Measurements from ENCODE around the gene GRM8.
A peak's percentile ranks its signal among the peaks of the same experiment; 100 is the strongest.
"Not testable (repeated sequence)": the region's sequence is repeated elsewhere in the genome, so short reads cannot be mapped to it uniquely, and the experiment has no call there.

GRM8 gene

DNA sequence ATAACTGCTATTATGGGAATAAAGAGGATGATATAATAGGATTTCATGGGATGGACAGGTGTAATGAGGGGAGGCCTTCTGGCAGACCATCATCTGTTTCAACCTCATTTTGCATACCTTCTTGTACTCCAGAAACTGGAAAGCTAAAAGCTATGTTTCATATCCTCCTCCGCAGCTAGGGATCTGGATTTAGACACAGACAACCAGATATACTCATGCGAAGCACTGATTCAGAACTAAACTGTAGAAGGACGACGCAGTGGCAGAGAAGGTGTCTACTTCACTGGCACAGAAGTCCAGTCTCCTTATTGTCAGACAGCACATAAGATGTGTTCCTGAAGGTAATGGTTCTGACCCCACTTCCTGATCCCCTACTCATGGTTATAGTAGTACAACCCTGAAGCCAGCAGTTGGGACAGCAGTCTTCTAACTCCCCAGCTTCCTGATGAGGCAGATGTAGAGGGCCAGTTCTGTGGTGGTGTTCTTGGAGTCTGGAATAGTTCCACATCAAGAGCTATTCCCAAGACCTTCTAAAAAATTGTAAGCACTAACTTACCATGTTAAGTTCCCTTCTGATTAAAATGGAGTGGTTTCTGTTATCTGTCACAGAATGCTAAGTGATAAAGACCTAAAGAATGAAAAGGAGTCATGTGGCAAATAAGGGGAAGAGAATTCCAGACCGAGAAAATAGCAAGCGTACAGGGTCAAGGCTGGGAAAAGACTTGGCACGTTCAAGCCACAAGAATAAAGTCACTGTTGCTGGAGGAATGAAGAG is 550.3 kb downstream of the GRM8 start:
- no peak for DNase-seq

- peak; percentile 40 to 52 for DNase-seq
Measured at GRCh38 chr7:126700807-126701604, 551.7 kb downstream of the GRM8 start.

GRCh38 chr7:126699707-126700106 is 553.0 kb downstream of the GRM8 start:
- DNase-seq: no peak

GRCh38 chr7:126698909-126699308 is 553.8 kb downstream of the GRM8 start:
- DNase-seq: no peak

DNA sequence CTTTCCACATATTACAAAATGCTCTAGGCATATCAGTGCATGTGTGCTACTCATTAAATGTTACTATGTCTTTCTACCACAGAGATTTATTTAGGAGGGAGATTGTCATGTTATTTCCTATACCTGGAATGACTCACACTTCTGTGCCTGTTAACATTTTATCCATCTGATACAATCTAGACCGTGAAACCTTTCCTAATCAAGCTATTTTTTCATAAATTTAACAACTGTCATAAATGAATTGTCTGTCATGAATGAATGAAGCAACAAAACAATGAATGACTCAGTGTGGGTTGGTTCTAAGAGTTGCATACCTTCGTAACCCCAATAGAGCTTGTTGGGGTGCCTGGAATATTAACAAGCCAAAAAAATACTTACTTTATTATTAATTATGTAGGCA is 554.3 kb downstream of the GRM8 start:
- no peak for DNase-seq

- no peak for DNase-seq
Measured at GRCh38 chr7:126696256-126697038, 556.3 kb downstream of the GRM8 start.

GRCh38 chr7:126690848-126691751 is 561.6 kb downstream of the GRM8 start:
- DNase-seq: no peak

DNA sequence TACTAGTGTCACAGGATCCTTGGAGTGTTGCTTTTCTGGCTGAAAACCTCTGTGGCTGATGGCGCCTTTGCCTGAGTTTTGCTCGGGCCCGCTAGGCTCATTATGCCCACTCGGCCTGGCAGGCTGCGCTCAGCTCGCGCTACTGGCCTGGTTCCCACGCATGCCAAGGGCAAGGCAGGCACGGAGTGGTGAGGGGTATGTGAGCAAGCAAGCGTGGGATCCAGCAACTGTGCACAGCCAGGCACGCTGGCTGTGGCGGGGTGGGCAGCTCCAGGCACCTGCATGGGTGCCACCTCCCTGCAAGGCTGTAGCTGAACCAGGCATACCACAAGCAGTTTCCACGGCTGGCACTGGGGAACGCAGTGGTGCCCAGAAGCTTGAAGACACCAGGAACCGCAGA is 562.6 kb downstream of the GRM8 start:
- no peak for DNase-seq

- no peak for DNase-seq
Measured at GRCh38 chr7:126689037-126689436, 563.7 kb downstream of the GRM8 start.

DNA sequence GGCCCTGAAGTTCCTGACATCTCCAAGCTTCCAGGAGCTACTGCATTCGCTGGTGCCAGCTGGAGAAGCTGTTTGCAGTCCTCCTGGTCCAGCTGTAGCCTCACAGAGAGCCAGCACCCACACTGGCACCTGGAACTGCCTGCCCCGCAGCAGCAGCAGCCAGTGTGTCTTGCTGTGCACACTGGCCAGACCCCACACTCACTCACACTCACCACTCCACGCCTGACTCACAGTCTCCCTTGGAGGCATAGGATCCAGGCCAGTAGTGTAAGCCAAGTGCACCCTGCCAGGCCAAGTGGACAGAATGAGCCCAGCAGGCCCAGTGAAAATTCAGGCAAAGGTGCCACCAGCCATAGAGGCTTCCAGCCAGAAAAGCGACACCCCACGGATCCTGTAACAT is 566.3 kb downstream of the GRM8 start:
- no peak for DNase-seq

DNA sequence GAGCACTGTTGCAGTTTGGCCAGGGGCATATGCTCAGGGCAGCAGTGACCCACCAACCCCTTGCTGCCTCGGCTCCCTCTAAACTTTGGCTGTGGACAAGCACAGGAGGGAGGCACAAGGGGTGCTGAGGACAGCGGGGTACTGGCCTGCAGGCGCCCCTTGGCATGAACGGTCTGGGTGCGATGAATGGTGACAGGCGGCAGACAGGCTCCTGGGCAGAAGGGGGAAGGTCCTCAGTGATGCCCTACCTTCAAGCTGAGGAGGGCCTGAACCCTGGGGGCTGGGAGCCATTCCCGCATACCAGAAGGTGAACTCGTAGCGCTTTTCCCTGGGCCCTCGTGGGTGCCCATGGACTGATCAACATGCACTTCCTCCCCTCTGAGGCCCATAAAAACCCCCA is 567.1 kb downstream of the GRM8 start:
- DNase-seq: no peak

GRCh38 chr7:126685018-126685573 is 567.6 kb downstream of the GRM8 start:
- no peak for DNase-seq

DNA sequence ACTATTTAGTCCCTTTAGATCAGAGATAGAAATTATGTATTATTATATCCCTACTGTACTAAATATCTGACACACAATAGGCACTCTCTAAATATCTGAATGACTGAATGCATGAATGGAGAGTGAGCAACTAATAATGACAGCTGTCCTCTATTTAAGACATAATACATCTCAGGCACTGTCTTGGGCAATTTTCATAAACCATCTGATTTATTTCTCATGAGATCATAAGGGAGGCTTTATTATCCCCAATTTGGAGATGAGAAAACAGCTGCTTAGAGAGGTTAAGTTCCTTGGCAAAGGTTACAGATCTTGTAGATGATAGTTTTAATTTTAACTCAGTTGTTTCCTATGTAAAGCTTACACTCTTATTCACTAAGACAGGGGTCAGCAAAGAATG is 570.6 kb downstream of the GRM8 start:
- DNase-seq: no peak

- DNase-seq: not testable (repeated sequence)
Measured at GRCh38 chr7:126668762-126669161, 584.0 kb downstream of the GRM8 start.

GRCh38 chr7:126668367-126668752 is 584.4 kb downstream of the GRM8 start:
- no peak for DNase-seq

DNA sequence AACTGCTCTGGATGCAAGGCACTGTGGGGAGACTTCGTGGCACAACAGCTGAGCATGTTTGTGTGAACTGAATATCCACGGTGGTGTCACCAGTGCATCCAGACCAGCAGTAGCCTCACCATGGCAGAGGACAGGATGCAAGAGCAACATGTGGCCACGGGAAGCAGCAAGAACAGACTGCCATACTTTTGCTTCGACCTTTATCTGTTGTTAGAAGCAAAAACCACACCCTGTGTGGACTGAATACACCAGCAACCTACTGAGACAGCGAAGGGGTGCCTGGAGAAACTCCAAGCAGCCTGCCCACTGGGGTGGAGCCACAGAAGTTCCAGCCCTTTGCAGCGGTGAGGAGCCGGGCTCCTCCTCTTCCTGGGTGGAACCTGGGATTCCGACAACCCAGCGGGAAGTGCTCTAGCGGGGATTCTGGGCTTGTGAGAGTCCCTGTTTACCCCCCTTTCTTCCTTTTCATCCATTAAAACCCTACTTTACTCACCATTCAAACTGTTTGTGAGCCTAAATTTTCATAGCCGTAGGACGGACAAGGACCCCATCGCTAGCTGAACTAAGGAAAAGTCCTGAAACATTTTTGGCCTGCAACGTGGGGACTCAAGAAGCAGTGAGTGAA is 584.9 kb downstream of the GRM8 start:
- DNase-seq: no peak

- DNase-seq: no peak
Measured at GRCh38 chr7:126662856-126663255, 589.9 kb downstream of the GRM8 start.

GRCh38 chr7:126659124-126659523 is 593.6 kb downstream of the GRM8 start:
- no peak for DNase-seq

- no peak for DNase-seq
Measured at GRCh38 chr7:126658684-126659083, 594.1 kb downstream of the GRM8 start.

- DNase-seq: no peak
Measured at GRCh38 chr7:126657599-126658358, 595.0 kb downstream of the GRM8 start.

DNA sequence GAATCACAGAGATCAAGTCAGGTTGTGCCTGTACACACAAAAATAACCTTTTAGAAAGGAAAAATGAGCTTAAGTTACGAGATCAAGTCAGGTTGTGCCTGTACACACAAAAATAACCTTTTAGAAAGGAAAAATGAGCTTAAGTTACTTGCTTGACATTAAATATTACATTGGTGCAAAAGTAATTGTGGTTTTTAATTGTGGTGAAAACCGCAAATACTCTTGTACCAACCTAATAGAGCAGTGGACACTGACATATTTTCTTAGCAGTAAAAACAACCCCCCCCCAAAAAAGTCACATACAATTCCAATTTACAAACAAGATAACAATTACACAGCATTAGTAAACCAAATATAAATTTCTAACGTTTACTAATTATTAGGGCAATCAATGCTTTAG is 595.6 kb downstream of the GRM8 start:
- DNase-seq: no peak

All from stimulated activated CD4-positive, alpha-beta T cell treated with anti-CD3 and anti-CD28 coated beads, Interleukin-4, amount 100 ng/mL, for 4 hours (primary cell).